ES-I3 (cell line): Measurements from ENCODE around the gene GRAMD4.

ENCODE experiments used
- H3K36me3 ChIP-seq: 2 replicates; pipeline ENCODE4 v1.6.1; 2013; ENCODE audit warnings: mild to moderate bottlenecking, low read length, control low read depth, moderate library complexity; ENCODE audit not compliant: insufficient read depth
- H3K4me1 ChIP-seq: 2 replicates; pipeline ENCODE4 v1.6.1; 2013; ENCODE audit warnings: mild to moderate bottlenecking, control low read depth, low read length; ENCODE audit not compliant: insufficient read depth
- H3K9ac ChIP-seq: 2 replicates; pipeline ENCODE4 v1.6.1; 2013; ENCODE audit warnings: low read depth, mild to moderate bottlenecking, low read length, moderate library complexity
- H3K9me3 ChIP-seq: 2 replicates; pipeline ENCODE4 v1.6.1; 2013; ENCODE audit warnings: mild to moderate bottlenecking, low read length, moderate library complexity; ENCODE audit not compliant: control insufficient read depth, insufficient read depth

Gene GRAMD4

DNA sequence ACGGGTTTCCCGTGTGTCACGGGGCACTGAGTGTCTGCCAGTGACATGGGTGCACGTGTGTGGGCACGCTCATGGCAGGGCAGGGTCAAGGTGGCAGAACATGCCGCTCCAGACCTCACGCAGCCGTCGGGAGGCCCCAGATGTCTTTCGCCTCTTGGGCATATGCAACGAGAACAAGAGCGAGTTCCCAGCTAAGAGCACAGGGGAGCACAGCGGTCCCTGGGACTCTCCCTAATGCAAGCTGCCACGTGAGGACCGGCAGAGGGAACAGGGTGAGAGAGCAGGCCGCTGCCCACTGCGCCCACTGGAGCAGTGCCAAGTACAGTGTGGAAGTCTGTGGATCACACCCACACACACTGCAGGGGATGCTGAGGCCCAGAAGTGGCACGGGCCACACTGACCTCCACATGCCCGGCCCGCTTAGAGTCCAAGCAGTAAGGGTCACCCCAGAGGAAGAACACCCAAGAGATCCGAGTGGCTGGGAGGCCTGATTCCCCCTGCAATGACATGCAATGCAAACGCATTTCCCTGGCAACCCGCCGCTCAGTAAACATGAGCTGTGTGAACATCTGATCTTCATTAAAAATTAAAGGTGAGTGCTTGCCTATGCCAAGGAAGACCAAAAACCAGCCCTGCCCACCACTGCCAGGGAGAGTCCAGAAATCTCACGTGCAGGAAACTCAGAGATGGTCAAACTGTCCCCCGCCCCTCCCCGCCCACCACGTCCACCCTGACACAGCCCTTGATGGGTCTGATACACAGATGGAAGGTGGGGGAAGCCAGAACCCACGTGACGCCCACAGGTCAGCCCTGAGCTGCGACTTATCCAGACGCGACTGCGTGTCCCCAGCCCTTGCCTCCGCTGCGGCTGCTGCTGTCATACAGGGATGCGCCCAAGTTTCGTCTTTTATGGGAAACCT is 106.1 kb downstream of the GRAMD4 start:
- no peaks in the 10 kb centered on the region for H3K36me3 ChIP-seq
- peaks cover 2% of the 10 kb centered on the region; the same call in 1 of the 2 replicates for H3K4me1 ChIP-seq
- H3K9me3 ChIP-seq = no peaks in the 10 kb centered on the region
- H3K9ac ChIP-seq = no peak overlapping the region

DNA sequence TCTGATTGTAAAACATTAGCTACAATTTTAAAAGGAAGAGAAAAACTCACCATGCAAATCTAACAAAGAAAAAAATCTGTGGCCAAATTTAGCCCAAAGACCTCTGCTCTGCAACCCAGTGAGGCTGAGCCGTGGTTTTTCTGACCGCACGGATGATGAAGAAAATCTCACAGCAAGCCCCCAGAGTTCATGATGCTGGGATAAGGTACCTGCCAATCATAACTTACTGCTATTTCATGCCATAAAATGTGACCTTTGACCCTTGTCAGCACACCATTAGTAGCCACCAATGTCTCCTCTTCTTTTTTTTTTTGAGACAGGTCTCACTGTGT is 106.8 kb downstream of the GRAMD4 start:
- Histone ChIP-seq H3K4me1 (peaks cover 8% of the 10 kb centered on the region), H3K9me3 (no peaks in the 10 kb centered on the region), H3K36me3 (no peaks in the 10 kb centered on the region)

DNA sequence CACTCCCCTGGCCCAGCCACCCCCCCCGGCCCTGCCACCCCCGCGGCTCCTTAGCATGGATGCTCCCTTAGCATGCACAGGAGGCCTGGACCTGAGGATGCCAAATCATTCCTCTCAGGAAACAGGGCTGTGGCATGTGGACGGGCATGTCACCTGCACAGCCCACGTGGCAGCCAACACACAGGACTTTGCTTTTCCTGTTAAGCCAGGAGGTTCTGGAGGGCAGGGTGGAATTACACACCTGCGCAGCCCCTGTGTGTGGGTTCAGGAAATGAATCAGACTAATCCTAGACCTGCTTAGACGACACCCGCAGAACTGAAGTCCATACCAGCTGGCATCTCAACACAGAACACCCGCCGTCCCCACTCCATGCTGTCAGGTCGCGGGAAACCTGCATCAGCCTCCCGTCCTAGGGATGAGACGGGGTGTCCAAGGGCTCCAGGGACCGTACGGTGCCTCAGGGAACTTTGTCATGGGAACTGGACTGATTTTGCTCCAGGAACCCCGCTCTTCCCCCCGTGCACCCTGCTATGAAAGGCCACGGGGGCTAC is 107.7 kb downstream of the GRAMD4 start:
- no peaks in the 10 kb centered on the region for H3K36me3 ChIP-seq
- H3K9me3 ChIP-seq = no peaks in the 10 kb centered on the region
- peaks cover 10% of the 10 kb centered on the region for H3K4me1 ChIP-seq
- H3K9ac ChIP-seq = no peak overlapping the region

More for the DNA sequence above, 106.8 kb downstream of the GRAMD4 start:
- no peak overlapping the region for H3K9ac ChIP-seq

DNA sequence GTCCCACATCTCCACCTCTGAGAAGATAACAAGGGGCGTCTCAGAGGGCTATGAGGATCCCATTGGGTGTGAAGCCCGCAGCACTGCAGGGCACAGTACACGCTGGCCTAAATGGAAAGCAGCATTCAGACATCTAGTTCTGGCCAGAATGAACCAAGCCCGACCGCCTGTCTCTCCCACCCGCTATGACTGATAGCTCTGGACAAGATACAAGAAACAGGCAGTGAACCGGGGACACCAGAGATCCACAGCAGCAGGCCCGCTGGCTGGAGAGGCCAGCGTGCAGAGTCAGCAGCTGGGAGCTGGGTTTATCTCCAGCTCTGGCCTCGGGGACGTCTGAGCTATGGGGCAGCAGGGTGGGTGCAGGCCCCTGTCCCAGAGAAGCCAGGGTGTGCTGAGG is 108.3 kb downstream of the GRAMD4 start:
- H3K4me1 ChIP-seq = peaks cover 10% of the 10 kb centered on the region
- no peaks in the 10 kb centered on the region for H3K9me3 ChIP-seq
- H3K9ac ChIP-seq = no peak overlapping the region
- no peaks in the 10 kb centered on the region for H3K36me3 ChIP-seq
